Activated CD8-positive, alpha-beta memory T cell treated with anti-CD3 and anti-CD28 coated beads for 36 hours (primary cell): ENCODE measurements around the gene MED29. TPM values are rescaled to one million over a fixed set of nuclear protein-coding genes. Genes with fewer than 3 reads are reported as not detected.

Experiments used
- CTCF ChIA-PET: fragments of 350-600 bp; sonication (Branson Sonifier 250); formaldehyde crosslinking; loops from one replicate; lab custom pipeline; 2021; ENCODE audit warnings: antibody characterized with exemption; lab: Charles Lee
- POLR2A ChIA-PET: fragments of 350-600 bp; sonication (Branson Sonifier 250); formaldehyde crosslinking; loops from one replicate; lab custom pipeline; 2021; ENCODE audit warnings: antibody characterized with exemption; lab: Charles Lee
- total RNA-seq, 2 experiments: library from RNA; stranded (reverse); gene quantifications; one replicate each; pipeline ENCODE4 v1.2.3, GENCODE V29; 2021

Gene MED29
- total RNA-seq = 10 to 100 TPM; 28.7 to 30.3 TPM

- ChIA-PET CTCF (interaction anchor here (0.7 to 5.7 kb wide), 8 partner anchors 9 to 113 kb away, joined by 3 to 40 read pairs (median 3); partner anchors contain the start of genes PLEKHG2 and RPS16), POLR2A (interaction anchor here (0.6 to 2.2 kb wide), 8 partner anchors 9 to 149 kb away, joined by 3 to 19 read pairs (median 5); partner anchors contain the start of genes EID2, RPS16 and SAMD4B)
Measured at GRCh38 chr19:39390751-39391437, at the start of gene MED29, which contains the start of gene PAF1. MED29 (plus strand) TSS chr19:39391378; CDS start chr19:39391423, 45 bp downstream. PAF1 (minus strand) TSS chr19:39391106; CDS start chr19:39390864, 242 bp downstream.

GRCh38 chr19:39341719-39342604 is 49.2 kb upstream of the MED29 start, which contains the start of gene SAMD4B:
SAMD4B (plus strand) TSS chr19:39342421; CDS start chr19:39356894, 14,473 bp downstream.
- CTCF ChIA-PET = interaction anchor here (0.6 to 1.7 kb wide), 6 partner anchors 9 to 1353 kb away, joined by 3 to 9 read pairs (median 4); partner anchors contain the start of gene PLEKHG2

GRCh38 chr19:39342647-39343305 is 48.4 kb upstream of the MED29 start:
- POLR2A ChIA-PET = interaction anchor here (0.9 to 1.9 kb wide), 5 partner anchors 9 to 93 kb away, joined by 3 to 13 read pairs (median 3); partner anchors contain the start of genes MED29, PAF1 and RPS16
- CTCF ChIA-PET = interaction anchor here (0.6 to 1.7 kb wide), 5 partner anchors 8 to 1354 kb away, joined by 3 to 9 read pairs (median 5); partner anchors contain the start of gene PLEKHG2

More at GRCh38 chr19:39341719-39342604, 49.2 kb upstream of the MED29 start, which contains the start of gene SAMD4B:
- POLR2A ChIA-PET = interaction anchor here (0.6 to 1.9 kb wide), 7 partner anchors 9 to 94 kb away, joined by 3 to 13 read pairs (median 3); partner anchors contain the start of genes MED29, PAF1 and RPS16

GRCh38 chr19:39345956-39346355 is 45.2 kb upstream of the MED29 start:
- POLR2A ChIA-PET = no interaction called here
- CTCF ChIA-PET = interaction anchor here (0.8 to 1.7 kb wide), 3 partner anchors 18 to 55 kb away, joined by 3 to 4 read pairs (median 4); no protein-coding TSS in a partner anchor

GRCh38 chr19:39347332-39348164 is 43.6 kb upstream of the MED29 start:
- CTCF ChIA-PET = interaction anchor here (0.6 to 1.7 kb wide), 4 partner anchors 13 to 225 kb away, joined by 3 to 4 read pairs (median 4); no protein-coding TSS in a partner anchor
- POLR2A ChIA-PET = no interaction called here

- CTCF ChIA-PET = interaction anchor here (1.9 kb wide), 1 partner anchor 62 kb away, joined by 8 read pairs; the partner anchor contains the start of gene PLEKHG2
- POLR2A ChIA-PET = no interaction called here
Measured at GRCh38 chr19:39349326-39349725, 41.9 kb upstream of the MED29 start.

- ChIA-PET POLR2A (interaction anchor here (1.0 kb wide), 1 partner anchor 51 kb away, joined by 3 read pairs; no protein-coding TSS in a partner anchor), CTCF (interaction anchor here (0.8 to 1.9 kb wide), 6 partner anchors 8 to 138 kb away, joined by 3 to 9 read pairs (median 4); partner anchors contain the start of genes MED29, PAF1, PLEKHG2 and SAMD4B)
Measured at GRCh38 chr19:39350156-39350555, 41.0 kb upstream of the MED29 start.

GRCh38 chr19:39351537-39352064 is 39.6 kb upstream of the MED29 start:
- ChIA-PET POLR2A (interaction anchor here (0.7 to 1.0 kb wide), 3 partner anchors 9 to 47 kb away, joined by 3 read pairs; partner anchors contain the start of genes MED29, PAF1 and SAMD4B), CTCF (interaction anchor here (1.5 to 1.8 kb wide), 2 partner anchors 9 to 46 kb away, joined by 3 to 9 read pairs; partner anchors contain the start of gene SAMD4B)

- CTCF ChIA-PET = interaction anchor here (0.6 to 1.4 kb wide), 3 partner anchors 28 to 243 kb away, joined by 3 to 4 read pairs (median 3); no protein-coding TSS in a partner anchor
- POLR2A ChIA-PET = no interaction called here
Measured at GRCh38 chr19:39352381-39353255, 38.6 kb upstream of the MED29 start.

- ChIA-PET CTCF (interaction anchor here (0.7 to 1.6 kb wide), 2 partner anchors 12 to 393 kb away, joined by 3 read pairs; no protein-coding TSS in a partner anchor), POLR2A (interaction anchor here (0.6 kb wide), 1 partner anchor 13 kb away, joined by 3 read pairs; the partner anchor contains the start of gene SAMD4B)
Measured at GRCh38 chr19:39355253-39355652, 35.9 kb upstream of the MED29 start.

GRCh38 chr19:39356073-39356472 is 35.1 kb upstream of the MED29 start:
- POLR2A ChIA-PET = interaction anchor here (0.6 kb wide), 1 partner anchor 14 kb away, joined by 3 read pairs; the partner anchor contains the start of gene SAMD4B

GRCh38 chr19:39356647-39357046 is 34.5 kb upstream of the MED29 start:
- POLR2A ChIA-PET = no interaction called here

More at GRCh38 chr19:39356073-39356472, 35.1 kb upstream of the MED29 start:
- CTCF ChIA-PET = no interaction called here

GRCh38 chr19:39359026-39359425 is 32.2 kb upstream of the MED29 start:
- CTCF ChIA-PET = no interaction called here
- POLR2A ChIA-PET = no interaction called here

More at GRCh38 chr19:39356647-39357046, 34.5 kb upstream of the MED29 start:
- CTCF ChIA-PET = no interaction called here

GRCh38 chr19:39360599-39360998 is 30.6 kb upstream of the MED29 start:
- CTCF ChIA-PET = no interaction called here
- POLR2A ChIA-PET = no interaction called here
